Measurements from ENCODE around the gene PRKAG2.
A peak's percentile ranks its signal among the peaks of the same experiment; 100 is the strongest.

The PRKAG2 gene

DNA sequence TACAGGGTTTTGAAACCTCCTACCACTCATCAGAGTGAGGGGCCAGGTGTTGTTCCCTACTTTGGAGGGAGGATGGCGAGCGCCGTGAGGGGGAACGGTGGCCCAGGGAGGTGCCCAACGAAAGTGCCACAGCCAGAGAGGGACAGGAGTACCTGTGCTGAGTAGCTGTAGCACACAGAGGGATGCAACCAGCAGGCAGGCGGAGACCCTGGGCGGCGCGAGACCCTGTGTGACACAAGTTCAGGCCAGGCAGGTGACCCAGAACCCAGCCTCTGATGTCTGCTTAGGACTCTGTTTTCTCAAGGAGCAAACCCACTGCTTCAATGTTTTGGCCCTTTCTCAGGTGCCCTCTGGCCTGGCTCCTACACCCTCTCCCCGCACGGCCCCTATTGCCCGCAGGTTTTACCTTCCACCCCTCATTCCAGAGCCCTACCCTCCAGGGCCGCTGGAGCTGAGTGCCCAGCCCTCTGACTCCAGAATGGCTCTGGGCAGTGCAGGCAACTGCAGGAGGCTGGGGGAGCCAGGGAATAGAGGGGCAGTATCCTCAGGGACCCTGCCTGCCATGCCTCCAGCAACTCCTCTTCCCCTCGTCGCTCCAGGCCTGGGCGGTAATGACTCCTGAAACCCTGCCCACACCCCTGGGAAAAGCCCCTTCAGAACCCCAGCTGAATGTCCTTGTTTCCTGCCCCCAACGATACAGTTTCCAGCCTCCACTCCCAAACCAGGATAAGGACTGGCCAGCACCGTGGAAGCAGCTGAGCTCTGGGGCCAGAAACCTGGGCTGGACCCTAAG lies 193.1 kb downstream of the PRKAG2 start:
- H3K4me3 ChIP-seq (replicated peaks in 1 of 2; ENCODE audit: low read depth in 2 of 2, low read length in 2 of 2): no peak overlapping the region
- no peak for DNase-seq (ENCODE audit: low read depth in 2 of 2)
- no peak for TF ChIP-seq CTCF (IDR thresholded peaks at IDR 0.05; ENCODE audit: low read depth, low read length)

GRCh38 chr7:151682831-151683614 lies 193.9 kb downstream of the PRKAG2 start:
- no peak for DNase-seq (ENCODE audit: low read depth in 2 of 2)
- no peak overlapping the region for H3K4me3 ChIP-seq (replicated peaks in 1 of 2; ENCODE audit: low read depth in 2 of 2, low read length in 2 of 2)

DNA sequence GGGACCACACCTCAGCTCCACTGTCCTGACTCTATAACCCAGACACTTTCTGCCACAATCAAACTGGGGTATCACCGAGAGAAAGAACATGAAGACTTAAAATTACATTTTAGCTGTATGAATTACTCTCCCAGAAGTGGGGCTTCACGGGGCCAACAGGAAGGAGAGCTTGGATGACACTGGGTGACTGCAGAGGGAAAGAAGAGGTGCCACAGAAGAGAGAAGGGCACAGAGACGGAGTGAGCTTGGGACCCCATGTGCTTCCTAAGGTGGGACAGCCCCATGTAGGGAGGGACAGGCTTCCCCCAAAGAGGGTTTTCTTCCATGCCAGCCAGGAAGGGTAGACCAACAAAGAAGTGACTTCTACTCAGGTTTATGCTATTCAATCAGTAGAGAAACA lies 195.2 kb downstream of the PRKAG2 start:
- TF ChIP-seq CTCF (IDR thresholded peaks at IDR 0.05; ENCODE audit: low read depth, low read length): no peak
- no peak for DNase-seq (ENCODE audit: low read depth in 2 of 2)
- H3K4me3 ChIP-seq (replicated peaks in 1 of 2; ENCODE audit: low read depth in 2 of 2, low read length in 2 of 2): no peak overlapping the region

More at GRCh38 chr7:151682831-151683614, 193.9 kb downstream of the PRKAG2 start:
- TF ChIP-seq CTCF (IDR thresholded peaks at IDR 0.05; ENCODE audit: low read depth, low read length): no peak

GRCh38 chr7:151680810-151681209 lies 196.1 kb downstream of the PRKAG2 start:
- peak; percentile 71 to 85 for DNase-seq (ENCODE audit: low read depth in 2 of 2)
- no peak overlapping the region for H3K4me3 ChIP-seq (replicated peaks in 1 of 2; ENCODE audit: low read depth in 2 of 2, low read length in 2 of 2)
- no peak for TF ChIP-seq CTCF (IDR thresholded peaks at IDR 0.05; ENCODE audit: low read depth, low read length)

DNA sequence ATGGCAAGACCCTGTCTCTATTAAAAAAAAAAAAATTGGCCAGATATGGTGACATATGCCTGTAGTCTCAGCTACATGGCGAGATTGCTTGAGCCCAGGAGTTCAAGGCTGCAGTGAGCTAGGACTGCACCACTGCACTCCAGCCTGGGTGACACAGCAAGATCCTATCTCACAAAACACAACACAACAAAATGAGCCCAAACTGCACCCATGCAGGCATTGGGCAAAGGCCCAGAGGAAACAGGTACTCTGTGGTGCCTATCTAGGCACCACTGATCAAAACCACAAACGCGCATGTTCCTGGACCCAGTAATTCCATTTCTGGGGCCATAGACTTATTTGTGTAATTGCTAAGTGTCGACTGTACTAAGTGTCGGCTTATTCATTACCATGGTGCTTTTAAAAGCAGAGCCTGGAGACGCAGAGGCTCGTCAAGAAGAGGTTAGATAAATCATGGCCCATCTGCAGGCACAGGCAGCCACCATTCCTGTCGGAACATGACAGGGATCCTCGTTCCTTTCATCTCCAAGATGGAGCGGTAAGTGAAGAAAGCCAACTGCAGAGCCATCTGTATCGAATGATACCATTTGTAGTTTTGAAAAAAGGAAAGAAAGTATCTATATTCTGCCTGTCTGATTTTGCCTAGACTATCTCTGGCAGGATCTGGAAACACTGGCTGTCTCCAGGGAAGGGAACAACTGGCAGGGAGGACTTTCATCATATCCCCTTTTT lies 196.9 kb downstream of the PRKAG2 start:
- no peak for TF ChIP-seq CTCF (IDR thresholded peaks at IDR 0.05; ENCODE audit: low read depth, low read length)
- no peak for DNase-seq (ENCODE audit: low read depth in 2 of 2)
- H3K4me3 ChIP-seq (replicated peaks in 1 of 2; ENCODE audit: low read depth in 2 of 2, low read length in 2 of 2): no peak overlapping the region

GRCh38 chr7:151679071-151679708 lies 197.7 kb downstream of the PRKAG2 start:
- no peak overlapping the region for H3K4me3 ChIP-seq (replicated peaks in 1 of 2; ENCODE audit: low read depth in 2 of 2, low read length in 2 of 2)
- DNase-seq (ENCODE audit: low read depth in 2 of 2): no peak
- TF ChIP-seq CTCF (IDR thresholded peaks at IDR 0.05; ENCODE audit: low read depth, low read length): no peak
